Measurements from ENCODE around the gene NPL. TPM values are rescaled to one million over a fixed set of nuclear protein-coding genes. Genes with fewer than 3 reads are reported as not detected.

The NPL gene
- total RNA-seq, 4 donors from 2014 or later: 9.6 to 94.5 (median 11.4) TPM; not detected in 1

- Histone ChIP-seq H3K4me3 (no peak overlapping the region), H3K9me3 (no peaks in the 10 kb centered on the region), H3K4me1 (no peaks in the 10 kb centered on the region), H3K36me3 (peaks cover 0 to 100% (median 51%) of the 10 kb centered on the region in 4 donors), H3K27me3 (no peaks in the 10 kb centered on the region), H3K27ac (no peak overlapping the region)
- intact Hi-C loops (cut with DNase I; ENCODE audit: low total_unique reads): no loop called here
- 84 to 100% methylated on average over 2 to 3 of the region's 3 CpGs for WGBS, 2 donors (ENCODE audit: low coverage in 1 of 2)
- in situ Hi-C loops (cut with MboI; ENCODE audit: low pct_ligation_motif_present in 1 of 4, low pct_unique_long_range_greater_than_20kb in 1 of 4, low sequenced_read_pairs in 3 of 4): loop anchor here in 2 of 4 donors (25.0 kb wide), 1 partner anchor 1855 kb away; no protein-coding TSS in a partner anchor
- TF ChIP-seq EP300 (IDR thresholded peaks at IDR 0.05; ENCODE audit: low read depth) (no peak), POLR2A (IDR thresholded peaks at IDR 0.05) (no peak), POLR2AphosphoS5 (IDR thresholded peaks at IDR 0.05) (no peak), CTCF (IDR thresholded peaks at IDR 0.05) (no peak)
- DNase-seq: no peak
Observed at GRCh38 chr1:182857212-182857611, 67.6 kb downstream of the NPL start.

DNA sequence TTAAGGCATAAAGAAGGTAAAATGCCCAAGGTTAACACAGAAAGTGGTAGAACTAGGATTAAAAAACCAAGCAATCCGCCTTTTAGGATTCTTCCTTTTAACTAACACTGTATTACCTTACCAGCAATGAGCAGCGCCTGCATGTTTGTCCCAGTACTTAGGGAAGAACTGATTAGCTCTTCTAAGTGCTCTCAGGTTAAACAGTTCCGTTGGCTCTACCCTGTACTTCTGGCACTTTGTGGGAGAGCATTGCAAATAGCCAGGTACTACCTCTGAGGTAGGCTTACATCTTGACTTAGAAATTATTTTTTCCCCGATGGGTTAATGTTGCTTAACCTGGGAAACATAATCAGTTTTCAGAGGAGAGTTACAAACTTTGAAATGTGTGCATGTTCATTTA is 71.1 kb downstream of the NPL start:
- no peaks in the 10 kb centered on the region for H3K9me3 ChIP-seq
- H3K27ac ChIP-seq: no peak overlapping the region
- H3K27me3 ChIP-seq: no peaks in the 10 kb centered on the region
- DNase-seq: no peak
- in situ Hi-C loops (cut with MboI; ENCODE audit: low pct_ligation_motif_present in 1 of 4, low pct_unique_long_range_greater_than_20kb in 1 of 4, low sequenced_read_pairs in 3 of 4) (loop anchor here in 2 of 4 donors (25.0 kb wide), 1 partner anchor 1852 kb away; no protein-coding TSS in a partner anchor), intact Hi-C loops (cut with DNase I; ENCODE audit: low total_unique reads) (no loop called here)
- 91 to 96% methylated on average over 4 of the region's 4 CpGs for WGBS, 2 donors (ENCODE audit: low coverage in 1 of 2)
- no peaks in the 10 kb centered on the region for H3K4me1 ChIP-seq
- H3K36me3 ChIP-seq: peaks cover 0 to 96% (median 48%) of the 10 kb centered on the region in 4 donors
- H3K4me3 ChIP-seq: no peak overlapping the region
- TF ChIP-seq CTCF (IDR thresholded peaks at IDR 0.05) (no peak), POLR2AphosphoS5 (IDR thresholded peaks at IDR 0.05) (no peak), EP300 (IDR thresholded peaks at IDR 0.05; ENCODE audit: low read depth) (no peak), POLR2A (IDR thresholded peaks at IDR 0.05) (no peak)

DNA sequence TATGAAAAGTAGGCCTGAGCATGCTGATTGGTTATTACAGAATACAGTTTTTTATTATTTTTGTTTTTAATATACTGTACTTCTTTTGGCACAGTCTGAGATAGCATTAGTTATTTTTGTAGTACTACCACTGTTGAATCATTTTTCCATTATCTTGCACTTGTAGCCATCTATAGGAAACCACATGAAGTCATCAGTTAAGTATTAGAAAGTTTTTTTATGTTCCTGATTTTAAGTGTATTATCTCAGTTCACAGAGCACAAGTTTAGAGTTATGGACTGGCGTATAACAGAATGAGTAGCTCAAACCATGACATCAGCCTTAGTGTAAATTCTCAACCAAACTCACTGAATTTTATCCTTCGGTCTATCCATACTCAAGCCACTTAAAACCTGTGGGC is 72.4 kb downstream of the NPL start:
- DNase-seq: no peak
- H3K27me3 ChIP-seq: no peaks in the 10 kb centered on the region
- no peak overlapping the region for H3K27ac ChIP-seq
- no peak for TF ChIP-seq CTCF (IDR thresholded peaks at IDR 0.05)
- TF ChIP-seq POLR2AphosphoS5 (IDR thresholded peaks at IDR 0.05): no peak
- TF ChIP-seq POLR2A (IDR thresholded peaks at IDR 0.05): no peak
- no peak for TF ChIP-seq EP300 (IDR thresholded peaks at IDR 0.05; ENCODE audit: low read depth)
- peaks cover 0 to 95% (median 48%) of the 10 kb centered on the region in 4 donors for H3K36me3 ChIP-seq
- H3K4me3 ChIP-seq: no peak overlapping the region
- WGBS, 2 donors (ENCODE audit: low coverage in 1 of 2): 92% methylated on average over 2 of the region's 2 CpGs
- intact Hi-C loops (cut with DNase I; ENCODE audit: low total_unique reads) (no loop called here), in situ Hi-C loops (cut with MboI; ENCODE audit: low pct_ligation_motif_present in 1 of 4, low pct_unique_long_range_greater_than_20kb in 1 of 4, low sequenced_read_pairs in 3 of 4) (loop anchor here in 2 of 4 donors (25.0 kb wide), 1 partner anchor 1850 kb away; no protein-coding TSS in a partner anchor)
- no peaks in the 10 kb centered on the region for H3K9me3 ChIP-seq
- H3K4me1 ChIP-seq: no peaks in the 10 kb centered on the region

DNA sequence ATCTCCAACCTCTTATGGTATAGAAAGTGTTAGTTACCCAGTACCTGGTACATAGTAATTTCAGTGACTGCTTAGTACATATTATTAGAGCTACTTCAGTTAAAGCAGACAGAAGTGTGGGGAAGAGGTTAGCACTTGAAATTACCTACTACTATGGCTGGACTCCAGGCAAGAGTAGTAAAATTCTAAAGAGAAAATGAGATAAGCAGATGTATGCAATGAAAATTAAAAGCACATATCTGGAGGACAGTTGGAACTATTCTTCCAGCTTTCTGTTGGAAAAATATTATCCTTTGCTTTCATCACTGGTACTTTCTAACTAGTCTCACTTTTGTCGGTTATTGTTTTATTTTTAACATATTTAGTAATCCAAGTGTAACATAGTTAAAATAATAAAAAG is 73.3 kb downstream of the NPL start:
- Histone ChIP-seq H3K36me3 (peaks cover 0 to 95% (median 48%) of the 10 kb centered on the region in 4 donors), H3K4me1 (no peaks in the 10 kb centered on the region), H3K27me3 (no peaks in the 10 kb centered on the region), H3K4me3 (no peak overlapping the region), H3K27ac (no peak overlapping the region), H3K9me3 (no peaks in the 10 kb centered on the region)
- intact Hi-C loops (cut with DNase I; ENCODE audit: low total_unique reads): no loop called here
- no peak for DNase-seq
- TF ChIP-seq EP300 (IDR thresholded peaks at IDR 0.05; ENCODE audit: low read depth) (no peak), POLR2A (IDR thresholded peaks at IDR 0.05) (no peak), POLR2AphosphoS5 (IDR thresholded peaks at IDR 0.05) (no peak), CTCF (IDR thresholded peaks at IDR 0.05) (no peak)
- WGBS, 2 donors (ENCODE audit: low coverage in 1 of 2): 92 to 94% methylated on average over 1 of the region's 1 CpG
- in situ Hi-C loops (cut with MboI; ENCODE audit: low pct_ligation_motif_present in 1 of 4, low pct_unique_long_range_greater_than_20kb in 1 of 4, low sequenced_read_pairs in 3 of 4): loop anchor here in 2 of 4 donors (25.0 kb wide), 1 partner anchor 1849 kb away; no protein-coding TSS in a partner anchor
